ENCODE results near the gene ISOC2.

Gene ISOC2

GRCh38 chr19:55464662-55465054 is 3.2 kb upstream of the ISOC2 start, which contains the start of gene C19orf85:
C19orf85 (minus strand) TSS chr19:55464751; CDS start chr19:55464554, 197 bp downstream.
- H3K36me3 ChIP-seq, result peaks cover 2% of the 10 kb centered on the region; the same call in 1 of the 2 replicates
- TF ChIP-seq, protein P1, sequence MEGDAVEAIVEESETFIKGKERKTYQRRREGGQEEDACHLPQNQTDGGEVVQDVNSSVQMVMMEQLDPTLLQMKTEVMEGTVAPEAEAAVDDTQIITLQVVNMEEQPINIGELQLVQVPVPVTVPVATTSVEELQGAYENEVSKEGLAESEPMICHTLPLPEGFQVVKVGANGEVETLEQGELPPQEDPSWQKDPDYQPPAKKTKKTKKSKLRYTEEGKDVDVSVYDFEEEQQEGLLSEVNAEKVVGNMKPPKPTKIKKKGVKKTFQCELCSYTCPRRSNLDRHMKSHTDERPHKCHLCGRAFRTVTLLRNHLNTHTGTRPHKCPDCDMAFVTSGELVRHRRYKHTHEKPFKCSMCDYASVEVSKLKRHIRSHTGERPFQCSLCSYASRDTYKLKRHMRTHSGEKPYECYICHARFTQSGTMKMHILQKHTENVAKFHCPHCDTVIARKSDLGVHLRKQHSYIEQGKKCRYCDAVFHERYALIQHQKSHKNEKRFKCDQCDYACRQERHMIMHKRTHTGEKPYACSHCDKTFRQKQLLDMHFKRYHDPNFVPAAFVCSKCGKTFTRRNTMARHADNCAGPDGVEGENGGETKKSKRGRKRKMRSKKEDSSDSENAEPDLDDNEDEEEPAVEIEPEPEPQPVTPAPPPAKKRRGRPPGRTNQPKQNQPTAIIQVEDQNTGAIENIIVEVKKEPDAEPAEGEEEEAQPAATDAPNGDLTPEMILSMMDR (IDR thresholded peaks at IDR 0.05; ENCODE audit: low read depth, low read length), result no peak
- H3K27me3 ChIP-seq (ENCODE audit: insufficient read depth, low read depth, severe bottlenecking), result no peaks in the 10 kb centered on the region
- no peaks in the 10 kb centered on the region for H3K9me3 ChIP-seq (ENCODE audit: severe bottlenecking)
- no peak within 1 kb of the TSS for H3K4me3 ChIP-seq (ENCODE audit: low read depth, low read length)
- no peak for DNase-seq
- H3K27ac ChIP-seq, result no peak within 1 kb of the TSS

GRCh38 chr19:55464039-55464661 is 2.7 kb upstream of the ISOC2 start:
- no peaks in the 10 kb centered on the region for H3K9me3 ChIP-seq (ENCODE audit: severe bottlenecking)
- TF ChIP-seq, protein P1 (IDR thresholded peaks at IDR 0.05; ENCODE audit: low read depth, low read length), result no peak
- no peaks in the 10 kb centered on the region for H3K27me3 ChIP-seq (ENCODE audit: insufficient read depth, low read depth, severe bottlenecking)
- H3K4me3 ChIP-seq (ENCODE audit: low read depth, low read length), result no peak overlapping the region
- peaks cover 2% of the 10 kb centered on the region; the same call in 1 of the 2 replicates for H3K36me3 ChIP-seq
- no peak for DNase-seq
- H3K27ac ChIP-seq, result no peak overlapping the region

DNA sequence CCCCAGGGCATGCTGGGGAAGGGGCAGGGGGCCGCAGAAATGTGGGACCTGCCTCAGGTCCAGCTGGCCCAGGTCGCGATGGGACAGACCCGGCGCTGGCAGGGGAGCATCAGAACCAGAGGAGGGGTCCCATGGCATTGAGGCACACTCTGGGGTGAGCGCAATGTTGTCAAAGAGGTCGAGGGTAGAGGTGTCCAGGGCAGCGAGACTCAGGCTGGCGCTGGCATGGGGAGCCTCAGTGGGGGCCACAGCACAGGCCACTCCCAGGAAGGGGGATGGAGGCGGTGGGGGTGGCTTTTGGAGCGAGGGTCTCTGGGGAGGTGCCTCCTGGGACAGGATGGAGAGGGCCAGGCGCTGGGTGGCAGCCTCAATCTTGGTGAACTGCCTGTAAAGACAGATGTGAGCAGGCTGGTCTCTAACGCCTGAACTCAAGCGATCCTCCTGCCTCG is 2.2 kb upstream of the ISOC2 start:
- TF ChIP-seq, protein P1 (IDR thresholded peaks at IDR 0.05; ENCODE audit: low read depth, low read length), result no peak
- Histone ChIP-seq H3K27ac (no peak overlapping the region), H3K36me3 (peaks cover 2% of the 10 kb centered on the region; the same call in 1 of the 2 replicates), H3K27me3 (ENCODE audit: insufficient read depth, low read depth, severe bottlenecking) (no peaks in the 10 kb centered on the region), H3K9me3 (ENCODE audit: severe bottlenecking) (no peaks in the 10 kb centered on the region), H3K4me3 (ENCODE audit: low read depth, low read length) (no peak overlapping the region)
- no peak for DNase-seq

- no peak overlapping the region for H3K27ac ChIP-seq
- peaks cover 2% of the 10 kb centered on the region; the same call in 1 of the 2 replicates for H3K36me3 ChIP-seq
- H3K9me3 ChIP-seq (ENCODE audit: severe bottlenecking), result no peaks in the 10 kb centered on the region
- TF ChIP-seq, protein P1 (IDR thresholded peaks at IDR 0.05; ENCODE audit: low read depth, low read length), result no peak
- no peak overlapping the region for H3K4me3 ChIP-seq (ENCODE audit: low read depth, low read length)
- no peaks in the 10 kb centered on the region for H3K27me3 ChIP-seq (ENCODE audit: insufficient read depth, low read depth, severe bottlenecking)
- DNase-seq, result no peak
These were observed 1.3 kb upstream of the ISOC2 start for GRCh38 chr19:55462722-55463121.

GRCh38 chr19:55461974-55462626 is 658 bp upstream of the ISOC2 start:
- DNase-seq, result no peak

More at GRCh38 chr19:55461974-55462626, 658 bp upstream of the ISOC2 start:
- TF ChIP-seq, protein P1 (IDR thresholded peaks at IDR 0.05; ENCODE audit: low read depth, low read length), result no peak
- peak overlapping the region; percentile 32 for H3K4me3 ChIP-seq (ENCODE audit: low read depth, low read length)
- H3K27me3 ChIP-seq (ENCODE audit: insufficient read depth, low read depth, severe bottlenecking), result no peaks in the 10 kb centered on the region
- H3K27ac ChIP-seq, result no peak overlapping the region
- no peaks in the 10 kb centered on the region for H3K9me3 ChIP-seq (ENCODE audit: severe bottlenecking)
- peaks cover 2% of the 10 kb centered on the region; the same call in 1 of the 2 replicates for H3K36me3 ChIP-seq
